OCI-LY1 (cell line): ENCODE data around the gene AGBL1.

Source experiments
- EZH2 ChIP-seq: fragments of 200-600 bp; sonication (generic), shearing (Covaris generic); IDR thresholded peaks from 2 replicates; pipeline ENCODE4 v1.8.0; 2017; ENCODE audit warnings: borderline replicate concordance, mixed run types, mild to moderate bottlenecking, antibody characterized with exemption, low read length, moderate library complexity, mixed read lengths
- TF ChIP-seq, protein P1 (sequence below): fragments of 200-600 bp; sonication (generic), shearing (Covaris generic); IDR thresholded peaks from 2 replicates; pipeline ENCODE4 v1.5.1; 2017; ENCODE audit warnings: mild to moderate bottlenecking, antibody characterized with exemption, low read length, moderate library complexity, mixed read lengths

GRCh38 chr15:86383611-86384010, 303.9 kb downstream of the AGBL1 start:
- TF ChIP-seq, protein P1, sequence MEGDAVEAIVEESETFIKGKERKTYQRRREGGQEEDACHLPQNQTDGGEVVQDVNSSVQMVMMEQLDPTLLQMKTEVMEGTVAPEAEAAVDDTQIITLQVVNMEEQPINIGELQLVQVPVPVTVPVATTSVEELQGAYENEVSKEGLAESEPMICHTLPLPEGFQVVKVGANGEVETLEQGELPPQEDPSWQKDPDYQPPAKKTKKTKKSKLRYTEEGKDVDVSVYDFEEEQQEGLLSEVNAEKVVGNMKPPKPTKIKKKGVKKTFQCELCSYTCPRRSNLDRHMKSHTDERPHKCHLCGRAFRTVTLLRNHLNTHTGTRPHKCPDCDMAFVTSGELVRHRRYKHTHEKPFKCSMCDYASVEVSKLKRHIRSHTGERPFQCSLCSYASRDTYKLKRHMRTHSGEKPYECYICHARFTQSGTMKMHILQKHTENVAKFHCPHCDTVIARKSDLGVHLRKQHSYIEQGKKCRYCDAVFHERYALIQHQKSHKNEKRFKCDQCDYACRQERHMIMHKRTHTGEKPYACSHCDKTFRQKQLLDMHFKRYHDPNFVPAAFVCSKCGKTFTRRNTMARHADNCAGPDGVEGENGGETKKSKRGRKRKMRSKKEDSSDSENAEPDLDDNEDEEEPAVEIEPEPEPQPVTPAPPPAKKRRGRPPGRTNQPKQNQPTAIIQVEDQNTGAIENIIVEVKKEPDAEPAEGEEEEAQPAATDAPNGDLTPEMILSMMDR: no peak
- TF ChIP-seq EZH2: no peak
